Measurements from ENCODE around the gene AP5B1. TPM values are rescaled to one million over a fixed set of nuclear protein-coding genes. Genes with fewer than 3 reads are reported as not detected.

The AP5B1 gene
- total and polyA plus RNA-seq, 2 experiments from 2014 or later, result 3.1 to 16.1 TPM

DNA sequence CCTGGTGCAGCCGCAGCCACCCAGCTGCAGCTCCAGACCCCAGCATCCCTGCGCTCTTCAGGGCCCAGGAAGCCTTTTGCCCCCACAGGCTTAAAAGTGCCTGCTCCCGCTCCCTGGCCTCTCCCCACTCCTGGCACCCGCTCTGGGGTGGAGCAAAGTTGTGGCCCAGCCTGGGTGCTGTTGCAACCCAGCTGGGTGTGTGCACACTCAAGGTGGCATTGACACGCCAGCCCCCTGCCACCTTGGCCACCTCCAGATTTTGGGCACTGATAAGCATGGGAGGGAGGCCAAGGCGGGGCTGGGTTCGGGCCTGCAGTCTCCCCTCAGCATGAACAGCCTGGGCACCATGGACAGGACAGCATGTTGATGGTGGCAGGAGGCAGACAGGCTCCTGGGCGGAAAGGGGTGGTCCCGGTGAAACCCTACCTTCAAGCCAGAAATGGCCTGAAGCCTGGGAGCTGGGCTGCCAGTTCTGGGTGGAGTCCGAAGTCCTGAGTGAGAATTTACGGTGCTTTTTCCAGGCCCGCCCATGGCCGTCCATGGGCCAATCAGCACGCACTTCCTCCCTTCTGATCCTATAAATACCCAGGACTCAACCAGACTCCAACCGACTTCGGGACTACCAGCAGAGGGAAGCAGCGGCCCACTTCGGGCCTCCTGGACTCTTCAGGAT is 36.6 kb downstream of the AP5B1 start:
- H3K9me2 ChIP-seq (ENCODE audit: insufficient read depth), result no peaks in the 10 kb centered on the region
- no peaks in the 10 kb centered on the region for H3K4me1 ChIP-seq (ENCODE audit: insufficient read depth)
- Mint-ChIP-seq H3K27me3 (ENCODE audit: insufficient read depth, low read depth, poor library complexity) (peaks cover 1% of the 10 kb centered on the region), H3K36me3 (ENCODE audit: low read depth) (no peaks in the 10 kb centered on the region), H3K4me3 (no peak overlapping the region), H3K27ac (no peak overlapping the region), H3K4me1 (no peaks in the 10 kb centered on the region; the same call in 2 of the 3 replicates), H3K9me3 (peaks cover 13% of the 10 kb centered on the region; the same call in 2 of the 3 replicates)
- TF ChIP-seq, protein P1, sequence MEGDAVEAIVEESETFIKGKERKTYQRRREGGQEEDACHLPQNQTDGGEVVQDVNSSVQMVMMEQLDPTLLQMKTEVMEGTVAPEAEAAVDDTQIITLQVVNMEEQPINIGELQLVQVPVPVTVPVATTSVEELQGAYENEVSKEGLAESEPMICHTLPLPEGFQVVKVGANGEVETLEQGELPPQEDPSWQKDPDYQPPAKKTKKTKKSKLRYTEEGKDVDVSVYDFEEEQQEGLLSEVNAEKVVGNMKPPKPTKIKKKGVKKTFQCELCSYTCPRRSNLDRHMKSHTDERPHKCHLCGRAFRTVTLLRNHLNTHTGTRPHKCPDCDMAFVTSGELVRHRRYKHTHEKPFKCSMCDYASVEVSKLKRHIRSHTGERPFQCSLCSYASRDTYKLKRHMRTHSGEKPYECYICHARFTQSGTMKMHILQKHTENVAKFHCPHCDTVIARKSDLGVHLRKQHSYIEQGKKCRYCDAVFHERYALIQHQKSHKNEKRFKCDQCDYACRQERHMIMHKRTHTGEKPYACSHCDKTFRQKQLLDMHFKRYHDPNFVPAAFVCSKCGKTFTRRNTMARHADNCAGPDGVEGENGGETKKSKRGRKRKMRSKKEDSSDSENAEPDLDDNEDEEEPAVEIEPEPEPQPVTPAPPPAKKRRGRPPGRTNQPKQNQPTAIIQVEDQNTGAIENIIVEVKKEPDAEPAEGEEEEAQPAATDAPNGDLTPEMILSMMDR (conservative IDR thresholded peaks at IDR 0.05; ENCODE audit: low read depth in 2 of 2), result peak; percentile 47 to 71
- TF ChIP-seq, protein P2, sequence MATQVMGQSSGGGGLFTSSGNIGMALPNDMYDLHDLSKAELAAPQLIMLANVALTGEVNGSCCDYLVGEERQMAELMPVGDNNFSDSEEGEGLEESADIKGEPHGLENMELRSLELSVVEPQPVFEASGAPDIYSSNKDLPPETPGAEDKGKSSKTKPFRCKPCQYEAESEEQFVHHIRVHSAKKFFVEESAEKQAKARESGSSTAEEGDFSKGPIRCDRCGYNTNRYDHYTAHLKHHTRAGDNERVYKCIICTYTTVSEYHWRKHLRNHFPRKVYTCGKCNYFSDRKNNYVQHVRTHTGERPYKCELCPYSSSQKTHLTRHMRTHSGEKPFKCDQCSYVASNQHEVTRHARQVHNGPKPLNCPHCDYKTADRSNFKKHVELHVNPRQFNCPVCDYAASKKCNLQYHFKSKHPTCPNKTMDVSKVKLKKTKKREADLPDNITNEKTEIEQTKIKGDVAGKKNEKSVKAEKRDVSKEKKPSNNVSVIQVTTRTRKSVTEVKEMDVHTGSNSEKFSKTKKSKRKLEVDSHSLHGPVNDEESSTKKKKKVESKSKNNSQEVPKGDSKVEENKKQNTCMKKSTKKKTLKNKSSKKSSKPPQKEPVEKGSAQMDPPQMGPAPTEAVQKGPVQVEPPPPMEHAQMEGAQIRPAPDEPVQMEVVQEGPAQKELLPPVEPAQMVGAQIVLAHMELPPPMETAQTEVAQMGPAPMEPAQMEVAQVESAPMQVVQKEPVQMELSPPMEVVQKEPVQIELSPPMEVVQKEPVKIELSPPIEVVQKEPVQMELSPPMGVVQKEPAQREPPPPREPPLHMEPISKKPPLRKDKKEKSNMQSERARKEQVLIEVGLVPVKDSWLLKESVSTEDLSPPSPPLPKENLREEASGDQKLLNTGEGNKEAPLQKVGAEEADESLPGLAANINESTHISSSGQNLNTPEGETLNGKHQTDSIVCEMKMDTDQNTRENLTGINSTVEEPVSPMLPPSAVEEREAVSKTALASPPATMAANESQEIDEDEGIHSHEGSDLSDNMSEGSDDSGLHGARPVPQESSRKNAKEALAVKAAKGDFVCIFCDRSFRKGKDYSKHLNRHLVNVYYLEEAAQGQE (IDR thresholded peaks at IDR 0.05; ENCODE audit: unreplicated experiment), result no peak
- H3K4me3 ChIP-seq, result no peak overlapping the region
- peaks cover 5% of the 10 kb centered on the region; the same call in 1 of the 2 replicates for H3K27me3 ChIP-seq (ENCODE audit: insufficient read depth)
- no peak overlapping the region for H3K4me2 ChIP-seq
- H3F3A ChIP-seq (replicated peaks; ENCODE audit: low read depth), result no peaks in the 10 kb centered on the region
- no peaks in the 10 kb centered on the region for H3K79me2 ChIP-seq (replicated peaks; ENCODE audit: insufficient read depth)
- DNase-seq (ENCODE audit: low spot score), result peak; percentile 78
- no peak overlapping the region for H3K27ac ChIP-seq (ENCODE audit: low read depth)
- H3K36me3 ChIP-seq (ENCODE audit: insufficient read depth), result no peaks in the 10 kb centered on the region
- H4K20me1 ChIP-seq (replicated peaks; ENCODE audit: insufficient read depth), result no peaks in the 10 kb centered on the region
- ATAC-seq, result peak; percentile 98
- peak overlapping the region; percentile 74 for H2AFZ ChIP-seq

DNA sequence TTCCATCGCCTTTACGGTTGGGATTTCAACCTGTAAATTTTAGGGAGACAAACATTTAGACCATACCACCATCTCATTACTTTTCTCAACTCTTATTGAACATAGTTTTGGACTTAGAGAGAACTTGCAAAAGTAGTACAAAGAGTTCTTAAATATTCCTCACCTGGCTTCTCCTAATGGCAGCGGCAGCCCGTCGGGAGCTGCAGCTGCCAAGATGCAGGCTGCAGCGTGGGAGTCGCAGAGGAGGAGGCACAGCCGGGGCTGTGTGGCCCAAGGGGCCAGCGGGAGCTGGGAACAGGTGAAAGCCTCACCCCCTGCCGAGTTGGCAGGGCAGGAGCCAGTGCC is 37.1 kb downstream of the AP5B1 start:
- TF ChIP-seq EZH2phosphoT487 (IDR thresholded peaks at IDR 0.05; ENCODE audit: unreplicated experiment), result no peak
- TF ChIP-seq ZNF114 (CRISPR knock-in tag; IDR thresholded peaks at IDR 0.05), result no peak
- TF ChIP-seq POLR2AphosphoS5 (IDR thresholded peaks at IDR 0.05; ENCODE audit: low read depth), result no peak
- no peak overlapping the region for H3K4me2 ChIP-seq
- no peak overlapping the region for H3K27ac Mint-ChIP-seq
- no peaks in the 10 kb centered on the region for H3F3A ChIP-seq (replicated peaks; ENCODE audit: low read depth)
- H3K9me2 ChIP-seq (ENCODE audit: insufficient read depth), result no peaks in the 10 kb centered on the region
- H3K36me3 Mint-ChIP-seq (ENCODE audit: low read depth), result no peaks in the 10 kb centered on the region
- H3K4me3 ChIP-seq, result no peak overlapping the region
- DNase-seq (ENCODE audit: low spot score) (no peak), ATAC-seq (no peak)
- H3K4me3 Mint-ChIP-seq, result no peak overlapping the region
- H3K4me1 Mint-ChIP-seq, result no peaks in the 10 kb centered on the region; the same call in 2 of the 3 replicates
- H3K9me3 Mint-ChIP-seq, result peaks cover 14% of the 10 kb centered on the region
- no peaks in the 10 kb centered on the region for H3K79me2 ChIP-seq (replicated peaks; ENCODE audit: insufficient read depth)
- no peaks in the 10 kb centered on the region for H3K27me3 ChIP-seq (ENCODE audit: insufficient read depth)
- no peak overlapping the region for H3K27ac ChIP-seq (ENCODE audit: low read depth)
- peaks cover 1% of the 10 kb centered on the region for H3K27me3 Mint-ChIP-seq (ENCODE audit: insufficient read depth, low read depth, poor library complexity)
- H3K36me3 ChIP-seq (ENCODE audit: insufficient read depth), result no peaks in the 10 kb centered on the region
- H3K4me1 ChIP-seq (ENCODE audit: insufficient read depth), result no peaks in the 10 kb centered on the region
- no peak overlapping the region for H2AFZ ChIP-seq
- H4K20me1 ChIP-seq (replicated peaks; ENCODE audit: insufficient read depth), result no peaks in the 10 kb centered on the region

Data from GM23338 (cell line).